Psoas muscle (tissue), 8 donors: ENCODE data around the gene VMP1. TPM values are rescaled to one million over a fixed set of nuclear protein-coding genes. Genes with fewer than 3 reads are reported as not detected.
"Not testable (repeated sequence)": the region's sequence is repeated elsewhere in the genome, so short reads cannot be mapped to it uniquely, and the experiment has no call there.

Experiments used
- ATAC-seq, 4 donors: fragments of 200-7000 bp; cut with Tn5 transposase; one replicate each; pipeline ENCODE4 v1.9.1; 2020; ENCODE audit warnings: moderate library complexity in 3 of 4, mild to moderate bottlenecking in 2 of 4
- DNase-seq, 2 donors: peaks; one replicate each; pipeline ENCODE4 v3.0.0-alpha.2; 2020
- H3K27ac ChIP-seq: fragments of 200-600 bp; one replicate; pipeline ENCODE4 v1.8.0; 2022
- H3K27me3 ChIP-seq, 3 donors: fragments of 200-600 bp in 1 of 3; one replicate each; pipeline versions ENCODE4 v1.6.1 to v1.8.0; 2013 to 2022; ENCODE audit warnings: low read length in 2 of 3, mild to moderate bottlenecking in 2 of 3, moderate library complexity in 1 of 3; ENCODE audit not compliant: insufficient read depth in 3 of 3
- H3K36me3 ChIP-seq, 2 donors: fragments of 200-600 bp in 1 of 2; one replicate each; pipeline versions ENCODE4 v1.6.1 to v1.8.0; 2013 to 2022; ENCODE audit warnings: low read depth in 1 of 2, mild to moderate bottlenecking in 1 of 2, moderate library complexity in 1 of 2; ENCODE audit not compliant: insufficient read depth in 1 of 2
- H3K4me1 ChIP-seq: fragments of 200-600 bp; one replicate; pipeline ENCODE4 v1.8.0; 2022
- H3K4me3 ChIP-seq: fragments of 200-600 bp; one replicate; pipeline ENCODE4 v1.8.0; 2022; ENCODE audit warnings: mild to moderate bottlenecking
- H3K9me3 ChIP-seq: fragments of 200-600 bp; one replicate; pipeline ENCODE4 v1.8.0; 2022
- WGBS, 3 donors: extraction: QIAGEN DNeasy Blood & Tissue Kit; methylation state at CpG; one replicate each; pipeline versions ENCODE4 v1.1.6 to v1.1.7; 2013; 5-methylcytosine and 5-hydroxymethylcytosine counted together
- intact Hi-C, 2 donors: fragments of 100-400 bp; cut with DNase I; formaldehyde crosslinking; loops; one replicate each; pipeline versions ENCODE4 v1.11.0 to v1.14.2; 2022
- polyA plus RNA-seq, 3 donors: library from polyadenylated mRNA; stranded (reverse); fragments of 200-250 nt; gene quantifications; one replicate each; pipeline ENCODE4 v1.2.3, GENCODE V29; 2013
- total RNA-seq, 4 donors: library from RNA; stranded (reverse); fragmentation: NEBNext Ultra II Directional in 2 of 4; extraction: Animal tissue kit (Norgen Biotek cat#: 25700) in 2 of 4; gene quantifications; one replicate each; pipeline versions ENCODE4 v1.2.1 to v1.2.4, GENCODE V29; 2021 to 2023
- TF ChIP-seq, protein P1 (sequence below): fragments of 200-600 bp; IDR thresholded peaks from one replicate; pipeline ENCODE4 v1.8.0; 2022; ENCODE audit warnings: antibody characterized with exemption
- donor health status: healthy with polysubstance abuse.
- donor health status: DM: no; HTN: no; CAD: no; lungs with moderate emphysema.
- donor health status: Bipolar disorder and iron deficiency.
- donor health status: healthy.
- donor health status: DM: yes; HTN: yes; CAD: no.
- donor health status: DM: no; HTN: no; CAD: no.
- donor health status: DM: no; HTN: no; CAD: no.
- donor health status: DM: yes; HTN: yes; CAD: no.

The VMP1 gene
- total and polyA plus RNA-seq, 7 donors = 31.3 to 115 (median 60.5) TPM

DNA sequence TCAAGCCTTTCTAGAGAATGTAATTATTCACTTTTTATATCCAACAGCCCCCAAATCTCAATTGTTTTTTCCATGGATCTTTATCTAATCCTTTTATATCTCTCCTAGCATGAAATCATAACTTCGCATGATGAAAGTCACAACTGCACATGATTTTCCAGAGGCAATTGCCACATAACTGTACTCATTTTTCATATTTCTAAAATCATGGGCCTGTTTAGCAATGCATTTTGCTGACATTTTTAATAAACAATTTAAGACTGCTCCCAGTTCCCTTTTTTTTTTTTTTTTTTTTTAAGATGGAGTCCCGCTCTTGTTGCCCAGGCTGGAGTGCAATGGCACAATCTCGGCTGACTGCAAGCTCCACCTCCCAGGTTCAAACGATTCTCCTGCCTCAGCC is 83.5 kb downstream of the VMP1 start:
- ATAC-seq = no peak
- no peak for DNase-seq
- TF ChIP-seq, protein P1, sequence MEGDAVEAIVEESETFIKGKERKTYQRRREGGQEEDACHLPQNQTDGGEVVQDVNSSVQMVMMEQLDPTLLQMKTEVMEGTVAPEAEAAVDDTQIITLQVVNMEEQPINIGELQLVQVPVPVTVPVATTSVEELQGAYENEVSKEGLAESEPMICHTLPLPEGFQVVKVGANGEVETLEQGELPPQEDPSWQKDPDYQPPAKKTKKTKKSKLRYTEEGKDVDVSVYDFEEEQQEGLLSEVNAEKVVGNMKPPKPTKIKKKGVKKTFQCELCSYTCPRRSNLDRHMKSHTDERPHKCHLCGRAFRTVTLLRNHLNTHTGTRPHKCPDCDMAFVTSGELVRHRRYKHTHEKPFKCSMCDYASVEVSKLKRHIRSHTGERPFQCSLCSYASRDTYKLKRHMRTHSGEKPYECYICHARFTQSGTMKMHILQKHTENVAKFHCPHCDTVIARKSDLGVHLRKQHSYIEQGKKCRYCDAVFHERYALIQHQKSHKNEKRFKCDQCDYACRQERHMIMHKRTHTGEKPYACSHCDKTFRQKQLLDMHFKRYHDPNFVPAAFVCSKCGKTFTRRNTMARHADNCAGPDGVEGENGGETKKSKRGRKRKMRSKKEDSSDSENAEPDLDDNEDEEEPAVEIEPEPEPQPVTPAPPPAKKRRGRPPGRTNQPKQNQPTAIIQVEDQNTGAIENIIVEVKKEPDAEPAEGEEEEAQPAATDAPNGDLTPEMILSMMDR = no peak
- peaks cover 18% of the 10 kb centered on the region for H3K4me1 ChIP-seq
- no peak overlapping the region for H3K4me3 ChIP-seq
- no peaks in the 10 kb centered on the region for H3K9me3 ChIP-seq
- H3K36me3 ChIP-seq = peaks cover 0 to 4% of the 10 kb centered on the region in 2 donors
- WGBS, 3 donors = 84 to 90% (median 85%) methylated on average over 4 of the region's 4 CpGs
- intact Hi-C loops = no loop called here
- H3K27me3 ChIP-seq = no peaks in the 10 kb centered on the region
- peak overlapping the region; percentile 53 for H3K27ac ChIP-seq

DNA sequence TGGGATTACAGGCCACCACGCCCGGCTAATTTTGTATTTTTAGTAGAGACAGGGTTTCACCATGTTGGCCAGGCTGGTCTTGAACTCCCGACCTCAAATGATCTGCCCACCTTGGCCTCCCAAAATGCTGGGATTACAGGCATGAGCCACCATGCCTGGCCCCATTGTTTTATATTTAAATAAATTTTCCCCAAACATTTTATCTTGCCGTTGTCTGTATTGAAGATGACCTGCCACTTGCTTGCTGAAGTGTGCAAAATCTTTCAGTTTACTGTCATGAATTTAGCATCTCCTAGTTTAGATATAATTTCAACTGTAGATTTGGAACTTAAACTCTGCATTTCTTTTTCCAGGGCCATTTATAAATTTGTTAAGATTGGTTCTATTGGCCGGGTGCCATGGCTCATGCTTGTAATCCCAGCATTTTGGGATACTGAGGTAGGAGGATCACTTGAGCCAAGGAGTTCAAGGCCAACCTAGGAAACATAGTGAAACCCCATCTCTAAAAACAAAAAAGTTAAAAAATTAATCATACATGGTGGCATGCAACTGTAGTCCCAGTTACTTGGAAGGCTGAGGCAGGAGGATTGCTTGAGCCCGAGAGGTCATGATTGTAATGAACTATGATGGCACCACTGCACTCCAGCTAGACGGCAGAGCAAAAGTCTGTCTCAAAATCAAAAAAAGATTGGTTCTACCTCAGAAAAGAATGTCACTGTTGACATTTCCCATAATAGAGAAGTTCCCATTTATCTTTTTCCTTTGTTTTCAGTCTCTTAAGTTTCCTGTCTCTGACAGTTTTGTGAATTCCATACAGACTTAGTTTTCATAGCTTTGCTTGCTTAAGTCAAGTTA is 84.4 kb downstream of the VMP1 start:
- no peak for DNase-seq
- WGBS, 3 donors = 92 to 95% (median 95%) methylated on average over 7 of the region's 7 CpGs
- intact Hi-C loops = no loop called here
- Histone ChIP-seq H3K9me3 (no peaks in the 10 kb centered on the region), H3K27ac (peak overlapping the region; percentile 30), H3K36me3 (peaks cover 0 to 4% of the 10 kb centered on the region in 2 donors), H3K4me3 (no peak overlapping the region), H3K4me1 (peaks cover 9% of the 10 kb centered on the region), H3K27me3 (no peaks in the 10 kb centered on the region)
- ATAC-seq = no peak
- TF ChIP-seq, protein P1 = no peak

DNA sequence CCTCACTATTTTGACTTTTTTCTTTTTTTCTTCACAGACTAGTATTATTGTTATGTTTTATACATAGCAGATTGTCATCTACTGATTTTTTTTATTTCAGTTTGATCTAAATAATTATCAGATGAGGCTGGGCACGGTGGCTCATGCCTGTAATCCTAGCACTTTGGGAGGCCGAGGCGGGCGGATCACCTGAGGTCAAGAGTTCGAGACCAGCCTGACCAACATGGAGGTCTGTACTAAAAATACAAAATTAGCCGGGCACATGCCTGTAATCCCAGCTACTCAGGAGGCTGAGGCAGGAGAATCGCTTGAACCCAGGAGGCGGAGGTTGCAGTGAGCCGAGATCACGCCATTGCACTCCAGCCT is 85.0 kb downstream of the VMP1 start:
- H3K4me1 ChIP-seq, H3K36me3 ChIP-seq, DNase-seq, H3K9me3 ChIP-seq, H3K27ac ChIP-seq, ATAC-seq, H3K4me3 ChIP-seq, intact Hi-C loops, H3K27me3 ChIP-seq: not testable (repeated sequence)
- WGBS, 3 donors = 95 to 98% (median 95%) methylated on average over 10 of the region's 10 CpGs

- ATAC-seq (no peak), DNase-seq (no peak)
- Histone ChIP-seq H3K4me3 (no peak overlapping the region), H3K4me1 (no peaks in the 10 kb centered on the region), H3K27me3 (no peaks in the 10 kb centered on the region), H3K27ac (no peak overlapping the region), H3K9me3 (no peaks in the 10 kb centered on the region), H3K36me3 (peaks cover 0 to 4% of the 10 kb centered on the region in 2 donors)
- TF ChIP-seq, protein P1 = no peak
- intact Hi-C loops = no loop called here
- 78 to 83% methylated on average over 6 of the region's 6 CpGs; no CpG with 5 or more reads in 1 of the 3 donors for WGBS, 3 donors
These were observed 85.8 kb downstream of the VMP1 start for GRCh38 chr17:59793205-59793604.

DNA sequence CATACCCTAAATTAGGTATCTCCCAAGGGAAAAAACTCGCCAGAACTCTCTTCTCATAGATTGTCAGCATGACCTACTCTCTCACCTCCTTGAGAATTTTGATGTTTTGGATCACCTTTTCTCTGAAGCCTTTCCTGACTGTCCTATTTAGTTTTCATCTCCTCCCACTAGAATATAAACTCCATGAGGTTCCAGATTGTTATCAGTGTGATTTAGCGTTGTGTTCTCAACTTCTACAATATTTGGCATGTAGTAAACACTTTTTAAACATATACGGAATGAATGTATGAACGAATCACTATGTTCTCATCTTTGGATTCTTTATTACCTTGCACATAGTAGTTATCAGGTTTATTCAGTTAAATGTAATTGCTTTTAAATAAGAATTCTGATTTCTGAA is 88.7 kb downstream of the VMP1 start:
- intact Hi-C loops = no loop called here
- H3K27me3 ChIP-seq = no peaks in the 10 kb centered on the region
- H3K4me1 ChIP-seq = no peaks in the 10 kb centered on the region
- TF ChIP-seq, protein P1 = no peak
- no peak for DNase-seq
- no peaks in the 10 kb centered on the region for H3K9me3 ChIP-seq
- no peak overlapping the region for H3K4me3 ChIP-seq
- 91 to 98% (median 93%) methylated on average over 4 of the region's 4 CpGs for WGBS, 3 donors
- peaks cover 0 to 4% of the 10 kb centered on the region in 2 donors for H3K36me3 ChIP-seq
- H3K27ac ChIP-seq = no peak overlapping the region
- no peak for ATAC-seq
